Activated CD4-positive, alpha-beta T cell treated with anti-CD3 and anti-CD28 coated beads for 48 hours (primary cell): ENCODE data around the gene NTN4.

Experiments used
- DNase-seq: peaks from one replicate; pipeline ENCODE4 v3.0.0-alpha.2; 2020

NTN4 gene

GRCh38 chr12:95651681-95652080 is 138.9 kb downstream of the NTN4 start:
- DNase-seq = no peak

- no peak for DNase-seq
Observed at GRCh38 chr12:95648990-95649791, 141.4 kb downstream of the NTN4 start.

GRCh38 chr12:95646781-95647190 is 143.8 kb downstream of the NTN4 start:
- no peak for DNase-seq

- no peak for DNase-seq
Observed at GRCh38 chr12:95643256-95643655, 147.3 kb downstream of the NTN4 start.

GRCh38 chr12:95642583-95642982 is 148.0 kb downstream of the NTN4 start:
- DNase-seq = no peak

- no peak for DNase-seq
Observed at GRCh38 chr12:95641299-95641952, 149.1 kb downstream of the NTN4 start.

- no peak for DNase-seq
Observed at GRCh38 chr12:95640516-95640915, 150.0 kb downstream of the NTN4 start.

GRCh38 chr12:95637471-95638155 is 153.0 kb downstream of the NTN4 start:
- DNase-seq = no peak

- no peak for DNase-seq
Observed at GRCh38 chr12:95637010-95637409, 153.6 kb downstream of the NTN4 start.

- DNase-seq = no peak
Observed at GRCh38 chr12:95634622-95635621, 155.6 kb downstream of the NTN4 start.

GRCh38 chr12:95633732-95634465 is 156.7 kb downstream of the NTN4 start:
- DNase-seq = no peak

GRCh38 chr12:95633049-95633731 is 157.4 kb downstream of the NTN4 start:
- peak; percentile 36 for DNase-seq

- DNase-seq = no peak
Observed at GRCh38 chr12:95630496-95630895, 160.1 kb downstream of the NTN4 start.

- no peak for DNase-seq
Observed at GRCh38 chr12:95629392-95629791, 161.2 kb downstream of the NTN4 start.

GRCh38 chr12:95626854-95627253 is 163.7 kb downstream of the NTN4 start:
- DNase-seq = no peak

GRCh38 chr12:95625012-95625411 is 165.6 kb downstream of the NTN4 start:
- no peak for DNase-seq

- no peak for DNase-seq
Observed at GRCh38 chr12:95624589-95624988, 166.0 kb downstream of the NTN4 start.

- DNase-seq = peak; percentile 30
Observed at GRCh38 chr12:95623554-95624170, 166.9 kb downstream of the NTN4 start.

- no peak for DNase-seq
Observed at GRCh38 chr12:95622879-95623278, 167.7 kb downstream of the NTN4 start.

GRCh38 chr12:95621725-95622124 is 168.8 kb downstream of the NTN4 start:
- no peak for DNase-seq

- no peak for DNase-seq
Observed at GRCh38 chr12:95620171-95620570, 170.4 kb downstream of the NTN4 start.
